ENCODE results near the gene MEGF11.

The MEGF11 gene

GRCh38 chr15:66253418-66254088, at the start of gene MEGF11:
Gene MEGF11, minus strand, starts transcription at chr15:66253750. Its CDS starts 125,347 bp downstream, at chr15:66128403.
- DNase-seq, result no peak

GRCh38 chr15:66302489-66303278, 49.1 kb upstream of the MEGF11 start:
- no peak for DNase-seq

GRCh38 chr15:66298803-66299251, 45.3 kb upstream of the MEGF11 start:
- DNase-seq, result no peak

- no peak for DNase-seq
Measured at GRCh38 chr15:66296186-66296585, 42.6 kb upstream of the MEGF11 start.

- no peak for DNase-seq
Measured at GRCh38 chr15:66294932-66295235, 41.3 kb upstream of the MEGF11 start.

- DNase-seq, result peak; percentile 42
Measured at GRCh38 chr15:66294157-66294931, 40.8 kb upstream of the MEGF11 start.

GRCh38 chr15:66293419-66294156, 40.0 kb upstream of the MEGF11 start, which contains the start of gene DIS3L:
Gene DIS3L, plus strand, starts transcription at chr15:66293568. Its CDS starts 29 bp downstream, at chr15:66293597.
- DNase-seq, result peak; percentile 28

GRCh38 chr15:66292571-66293418, 39.2 kb upstream of the MEGF11 start:
- no peak for DNase-seq

- no peak for DNase-seq
Measured at GRCh38 chr15:66291816-66292570, 38.4 kb upstream of the MEGF11 start.

- DNase-seq, result no peak
Measured at GRCh38 chr15:66290518-66290917, 37.0 kb upstream of the MEGF11 start.

- no peak for DNase-seq
Measured at GRCh38 chr15:66290007-66290406, 36.5 kb upstream of the MEGF11 start.

GRCh38 chr15:66288551-66289185, 35.1 kb upstream of the MEGF11 start:
- no peak for DNase-seq

GRCh38 chr15:66288093-66288492, 34.5 kb upstream of the MEGF11 start:
- DNase-seq, result no peak

GRCh38 chr15:66287461-66288057, 34.0 kb upstream of the MEGF11 start:
- peak; percentile 31 for DNase-seq

- DNase-seq, result no peak
Measured at GRCh38 chr15:66285533-66286280, 32.2 kb upstream of the MEGF11 start.

- DNase-seq, result no peak
Measured at GRCh38 chr15:66284271-66284670, 30.7 kb upstream of the MEGF11 start.

- peak; percentile 19 for DNase-seq
Measured at GRCh38 chr15:66278671-66279070, 25.1 kb upstream of the MEGF11 start.

GRCh38 chr15:66278056-66278455, 24.5 kb upstream of the MEGF11 start:
- no peak for DNase-seq

GRCh38 chr15:66276546-66276945, 23.0 kb upstream of the MEGF11 start:
- no peak for DNase-seq
